Measurements from ENCODE around the gene DCDC2B.
A peak's percentile ranks its signal among the peaks of the same experiment; 100 is the strongest.

DCDC2B gene

GRCh38 chr1:32240140-32240951 lies 31.5 kb downstream of the DCDC2B start:
- Histone ChIP-seq H3K9me3 (ENCODE audit: severe bottlenecking) (no peaks in the 10 kb centered on the region), H3K36me3 (ENCODE audit: low read depth) (no peaks in the 10 kb centered on the region), H3K27me3 (ENCODE audit: insufficient read depth, poor library complexity, severe bottlenecking) (no peaks in the 10 kb centered on the region), H3K4me3 (ENCODE audit: severe bottlenecking) (peak overlapping the region; percentile 36), H3K27ac (ENCODE audit: poor library complexity, severe bottlenecking) (peak overlapping the region; percentile 35), H3K4me1 (ENCODE audit: insufficient read depth, poor library complexity, severe bottlenecking) (peaks cover 11% of the 10 kb centered on the region)
- DNase-seq (ENCODE audit: low spot score) (no peak), ATAC-seq (ENCODE audit: low read depth) (peak; percentile 52)
- peak; percentile 51 for TF ChIP-seq CTCF (IDR thresholded peaks at IDR 0.05; ENCODE audit: poor library complexity, severe bottlenecking)

- Histone ChIP-seq H3K4me3 (ENCODE audit: severe bottlenecking) (peak overlapping the region; percentile 36), H3K9me3 (ENCODE audit: severe bottlenecking) (no peaks in the 10 kb centered on the region), H3K36me3 (ENCODE audit: low read depth) (no peaks in the 10 kb centered on the region), H3K27ac (ENCODE audit: poor library complexity, severe bottlenecking) (peak overlapping the region; percentile 35), H3K27me3 (ENCODE audit: insufficient read depth, poor library complexity, severe bottlenecking) (no peaks in the 10 kb centered on the region), H3K4me1 (ENCODE audit: insufficient read depth, poor library complexity, severe bottlenecking) (peaks cover 4% of the 10 kb centered on the region)
- DNase-seq (ENCODE audit: low spot score) (no peak), ATAC-seq (ENCODE audit: low read depth) (peak; percentile 44)
- no peak for TF ChIP-seq CTCF (IDR thresholded peaks at IDR 0.05; ENCODE audit: poor library complexity, severe bottlenecking)
Measured at GRCh38 chr1:32241001-32241763, 32.3 kb downstream of the DCDC2B start.

GRCh38 chr1:32242341-32242851 lies 33.5 kb downstream of the DCDC2B start:
- no peak overlapping the region for H3K27ac ChIP-seq (ENCODE audit: poor library complexity, severe bottlenecking)
- TF ChIP-seq CTCF (IDR thresholded peaks at IDR 0.05; ENCODE audit: poor library complexity, severe bottlenecking) = no peak
- ATAC-seq (ENCODE audit: low read depth) (no peak), DNase-seq (ENCODE audit: low spot score) (no peak)
- no peak overlapping the region for H3K4me3 ChIP-seq (ENCODE audit: severe bottlenecking)
- no peaks in the 10 kb centered on the region for H3K27me3 ChIP-seq (ENCODE audit: insufficient read depth, poor library complexity, severe bottlenecking)
- peaks cover 11% of the 10 kb centered on the region for H3K4me1 ChIP-seq (ENCODE audit: insufficient read depth, poor library complexity, severe bottlenecking)
- no peaks in the 10 kb centered on the region for H3K36me3 ChIP-seq (ENCODE audit: low read depth)
- H3K9me3 ChIP-seq (ENCODE audit: severe bottlenecking) = no peaks in the 10 kb centered on the region

- H3K9me3 ChIP-seq (ENCODE audit: severe bottlenecking) = no peaks in the 10 kb centered on the region
- TF ChIP-seq CTCF (IDR thresholded peaks at IDR 0.05; ENCODE audit: poor library complexity, severe bottlenecking) = no peak
- no peaks in the 10 kb centered on the region for H3K36me3 ChIP-seq (ENCODE audit: low read depth)
- ATAC-seq (ENCODE audit: low read depth) (peak; percentile 31; the same call in 2 of the 3 replicates), DNase-seq (ENCODE audit: low spot score) (no peak)
- peak within 1 kb of the TSS; percentile 46 for H3K27ac ChIP-seq (ENCODE audit: poor library complexity, severe bottlenecking)
- H3K27me3 ChIP-seq (ENCODE audit: insufficient read depth, poor library complexity, severe bottlenecking) = no peaks in the 10 kb centered on the region
- no peak within 1 kb of the TSS for H3K4me3 ChIP-seq (ENCODE audit: severe bottlenecking)
- H3K4me1 ChIP-seq (ENCODE audit: insufficient read depth, poor library complexity, severe bottlenecking) = peaks cover 20% of the 10 kb centered on the region
Measured at GRCh38 chr1:32246888-32247273, 38.0 kb downstream of the DCDC2B start, which contains the start of gene FAM167B. FAM167B (plus strand) TSS chr1:32247222; CDS start chr1:32247422, 200 bp downstream.

Data from RWPE2 (cell line).